Activated CD4-positive, alpha-beta T cell treated with anti-CD3 and anti-CD28 coated beads, Interleukin-2, amount 10 ng/mL, durations not matched to agents 7 days and 5 days (primary cell): ENCODE results near the gene FHIT. TPM values are rescaled to one million over a fixed set of nuclear protein-coding genes. Genes with fewer than 3 reads are reported as not detected.

ENCODE experiments used
- CTCF ChIA-PET: fragments of 350-600 bp; sonication (Branson Sonifier 250); formaldehyde crosslinking; loops from one replicate; lab custom pipeline; 2021; ENCODE audit warnings: antibody characterized with exemption; lab: Charles Lee
- POLR2A ChIA-PET: fragments of 350-600 bp; sonication (Branson Sonifier 250); formaldehyde crosslinking; loops from one replicate; lab custom pipeline; 2021; ENCODE audit warnings: antibody characterized with exemption; lab: Charles Lee
- DNase-seq: peaks from one replicate; pipeline ENCODE4 v3.0.0-alpha.2; 2020
- H3K27ac Mint-ChIP-seq: one replicate; pipeline ENCODE4 v1.8.0; 2021; ENCODE audit warnings: mild to moderate bottlenecking, moderate library complexity, mixed read lengths
- H3K27me3 Mint-ChIP-seq: one replicate; pipeline ENCODE4 v1.8.0; 2021; ENCODE audit warnings: mixed read lengths
- H3K36me3 Mint-ChIP-seq: one replicate; pipeline ENCODE4 v1.8.0; 2021; ENCODE audit warnings: low read depth, mixed read lengths
- H3K4me1 Mint-ChIP-seq: one replicate; pipeline ENCODE4 v1.8.0; 2021; ENCODE audit warnings: mixed read lengths
- H3K4me3 Mint-ChIP-seq: one replicate; pipeline ENCODE4 v1.8.0; 2021; ENCODE audit warnings: mild to moderate bottlenecking, moderate library complexity, mixed read lengths
- H3K9me3 Mint-ChIP-seq: one replicate; pipeline ENCODE4 v1.8.0; 2021; ENCODE audit warnings: mixed read lengths
- total RNA-seq, 2 experiments: library from RNA; stranded (reverse); gene quantifications; one replicate each; pipeline ENCODE4 v1.2.3, GENCODE V29; 2021

The FHIT gene
- total RNA-seq, 2 experiments from 2014 or later = 39.4 to 41.2 TPM

- Mint-ChIP-seq H3K4me3 (no peak overlapping the region), H3K36me3 (no peaks in the 10 kb centered on the region), H3K27ac (no peak overlapping the region), H3K4me1 (no peaks in the 10 kb centered on the region), H3K27me3 (no peaks in the 10 kb centered on the region), H3K9me3 (peaks cover 3% of the 10 kb centered on the region)
- ChIA-PET CTCF (no interaction called here), POLR2A (no interaction called here)
- no peak for DNase-seq
Measured at GRCh38 chr3:60393946-60394345, 857.3 kb downstream of the FHIT start.

GRCh38 chr3:60392501-60392900, 858.8 kb downstream of the FHIT start:
- ChIA-PET CTCF (no interaction called here), POLR2A (no interaction called here)
- no peaks in the 10 kb centered on the region for H3K4me1 Mint-ChIP-seq
- no peak overlapping the region for H3K4me3 Mint-ChIP-seq
- DNase-seq = no peak
- H3K9me3 Mint-ChIP-seq = no peaks in the 10 kb centered on the region
- H3K27me3 Mint-ChIP-seq = no peaks in the 10 kb centered on the region
- H3K36me3 Mint-ChIP-seq = no peaks in the 10 kb centered on the region
- no peak overlapping the region for H3K27ac Mint-ChIP-seq

- POLR2A ChIA-PET = no interaction called here
- no peak overlapping the region for H3K27ac Mint-ChIP-seq
- no peak overlapping the region for H3K4me3 Mint-ChIP-seq
- H3K4me1 Mint-ChIP-seq = no peaks in the 10 kb centered on the region
- CTCF ChIA-PET = interaction anchor here (0.5 to 1.2 kb wide), 3 partner anchors 40 to 921 kb away, joined by 3 read pairs; no protein-coding TSS in a partner anchor
- H3K27me3 Mint-ChIP-seq = no peaks in the 10 kb centered on the region
- DNase-seq = no peak
- H3K9me3 Mint-ChIP-seq = no peaks in the 10 kb centered on the region
- H3K36me3 Mint-ChIP-seq = no peaks in the 10 kb centered on the region
Measured at GRCh38 chr3:60391292-60391691, 860.0 kb downstream of the FHIT start.

- no peak overlapping the region for H3K27ac Mint-ChIP-seq
Measured at GRCh38 chr3:60388731-60389130, 862.5 kb downstream of the FHIT start.

GRCh38 chr3:60386306-60386705, 864.9 kb downstream of the FHIT start:
- DNase-seq = no peak
- POLR2A ChIA-PET = no interaction called here
- no peak overlapping the region for H3K27ac Mint-ChIP-seq
- H3K9me3 Mint-ChIP-seq = no peaks in the 10 kb centered on the region
- CTCF ChIA-PET = no interaction called here
- no peaks in the 10 kb centered on the region for H3K27me3 Mint-ChIP-seq
- H3K4me1 Mint-ChIP-seq = no peaks in the 10 kb centered on the region
- no peak overlapping the region for H3K4me3 Mint-ChIP-seq
- no peaks in the 10 kb centered on the region for H3K36me3 Mint-ChIP-seq

More at GRCh38 chr3:60388731-60389130, 862.5 kb downstream of the FHIT start:
- DNase-seq = no peak
- no peaks in the 10 kb centered on the region for H3K9me3 Mint-ChIP-seq
- H3K4me3 Mint-ChIP-seq = no peak overlapping the region
- CTCF ChIA-PET = no interaction called here
- no peaks in the 10 kb centered on the region for H3K36me3 Mint-ChIP-seq
- no peaks in the 10 kb centered on the region for H3K4me1 Mint-ChIP-seq
- no peaks in the 10 kb centered on the region for H3K27me3 Mint-ChIP-seq
- POLR2A ChIA-PET = no interaction called here

GRCh38 chr3:60384341-60384740, 866.9 kb downstream of the FHIT start:
- Mint-ChIP-seq H3K36me3 (no peaks in the 10 kb centered on the region), H3K4me1 (no peaks in the 10 kb centered on the region), H3K4me3 (no peak overlapping the region), H3K27me3 (no peaks in the 10 kb centered on the region), H3K9me3 (no peaks in the 10 kb centered on the region), H3K27ac (no peak overlapping the region)
- ChIA-PET CTCF (no interaction called here), POLR2A (no interaction called here)
- DNase-seq = no peak

GRCh38 chr3:60383345-60383744, 867.9 kb downstream of the FHIT start:
- DNase-seq = no peak
- no peak overlapping the region for H3K27ac Mint-ChIP-seq
- H3K4me3 Mint-ChIP-seq = no peak overlapping the region
- no peaks in the 10 kb centered on the region for H3K36me3 Mint-ChIP-seq
- POLR2A ChIA-PET = no interaction called here
- H3K27me3 Mint-ChIP-seq = no peaks in the 10 kb centered on the region
- no peaks in the 10 kb centered on the region for H3K9me3 Mint-ChIP-seq
- CTCF ChIA-PET = no interaction called here
- no peaks in the 10 kb centered on the region for H3K4me1 Mint-ChIP-seq

- peaks cover 6% of the 10 kb centered on the region for H3K4me1 Mint-ChIP-seq
- H3K27me3 Mint-ChIP-seq = no peaks in the 10 kb centered on the region
- no peak for DNase-seq
- peaks cover 9% of the 10 kb centered on the region for H3K9me3 Mint-ChIP-seq
- H3K4me3 Mint-ChIP-seq = no peak overlapping the region
- ChIA-PET POLR2A (no interaction called here), CTCF (no interaction called here)
- H3K27ac Mint-ChIP-seq = no peak overlapping the region
- H3K36me3 Mint-ChIP-seq = no peaks in the 10 kb centered on the region
Measured at GRCh38 chr3:60366486-60366885, 884.8 kb downstream of the FHIT start.

- H3K4me1 Mint-ChIP-seq = peaks cover 6% of the 10 kb centered on the region
- POLR2A ChIA-PET = no interaction called here
- no peak overlapping the region for H3K4me3 Mint-ChIP-seq
- no peak for DNase-seq
- H3K9me3 Mint-ChIP-seq = peaks cover 4% of the 10 kb centered on the region
- CTCF ChIA-PET = no interaction called here
- no peaks in the 10 kb centered on the region for H3K27me3 Mint-ChIP-seq
- H3K27ac Mint-ChIP-seq = no peak overlapping the region
- no peaks in the 10 kb centered on the region for H3K36me3 Mint-ChIP-seq
Measured at GRCh38 chr3:60365360-60365759, 885.9 kb downstream of the FHIT start.

GRCh38 chr3:60364475-60364874, 886.8 kb downstream of the FHIT start:
- no peaks in the 10 kb centered on the region for H3K27me3 Mint-ChIP-seq
- no peak overlapping the region for H3K27ac Mint-ChIP-seq
- peaks cover 6% of the 10 kb centered on the region for H3K4me1 Mint-ChIP-seq
- H3K9me3 Mint-ChIP-seq = peaks cover 4% of the 10 kb centered on the region
- ChIA-PET CTCF (no interaction called here), POLR2A (no interaction called here)
- DNase-seq = no peak
- no peak overlapping the region for H3K4me3 Mint-ChIP-seq
- H3K36me3 Mint-ChIP-seq = no peaks in the 10 kb centered on the region

- peaks cover 6% of the 10 kb centered on the region for H3K4me1 Mint-ChIP-seq
- H3K4me3 Mint-ChIP-seq = no peak overlapping the region
- CTCF ChIA-PET = interaction anchor here (0.6 kb wide), 1 partner anchor 327 kb away, joined by 6 read pairs; no protein-coding TSS in a partner anchor
- POLR2A ChIA-PET = no interaction called here
- no peaks in the 10 kb centered on the region for H3K27me3 Mint-ChIP-seq
- no peak overlapping the region for H3K27ac Mint-ChIP-seq
- H3K36me3 Mint-ChIP-seq = peaks cover 1% of the 10 kb centered on the region
- peaks cover 5% of the 10 kb centered on the region for H3K9me3 Mint-ChIP-seq
- DNase-seq = no peak
Measured at GRCh38 chr3:60363817-60364216, 887.4 kb downstream of the FHIT start.

- peaks cover 2% of the 10 kb centered on the region for H3K36me3 Mint-ChIP-seq
- H3K4me3 Mint-ChIP-seq = no peak overlapping the region
- no peaks in the 10 kb centered on the region for H3K27me3 Mint-ChIP-seq
- no peaks in the 10 kb centered on the region for H3K4me1 Mint-ChIP-seq
- peaks cover 12% of the 10 kb centered on the region for H3K9me3 Mint-ChIP-seq
- H3K27ac Mint-ChIP-seq = no peak overlapping the region
- ChIA-PET CTCF (interaction anchor here (0.7 kb wide), 1 partner anchor 1217 kb away, joined by 4 read pairs; no protein-coding TSS in a partner anchor), POLR2A (no interaction called here)
- DNase-seq = no peak
Measured at GRCh38 chr3:60355825-60356224, 895.4 kb downstream of the FHIT start.

- Mint-ChIP-seq H3K4me3 (no peak overlapping the region), H3K27ac (no peak overlapping the region), H3K4me1 (no peaks in the 10 kb centered on the region), H3K36me3 (no peaks in the 10 kb centered on the region), H3K27me3 (no peaks in the 10 kb centered on the region), H3K9me3 (peaks cover 7% of the 10 kb centered on the region)
- ChIA-PET CTCF (no interaction called here), POLR2A (no interaction called here)
- DNase-seq = no peak
Measured at GRCh38 chr3:60351481-60351880, 899.8 kb downstream of the FHIT start.

GRCh38 chr3:60344340-60344739, 906.9 kb downstream of the FHIT start:
- no peaks in the 10 kb centered on the region for H3K36me3 Mint-ChIP-seq
- no peaks in the 10 kb centered on the region for H3K27me3 Mint-ChIP-seq
- POLR2A ChIA-PET = no interaction called here
- H3K4me1 Mint-ChIP-seq = no peaks in the 10 kb centered on the region
- no peak for DNase-seq
- CTCF ChIA-PET = interaction anchor here (1.1 kb wide), 1 partner anchor 26 kb away, joined by 3 read pairs; no protein-coding TSS in a partner anchor
- no peak overlapping the region for H3K27ac Mint-ChIP-seq
- H3K9me3 Mint-ChIP-seq = peaks cover 5% of the 10 kb centered on the region
- no peak overlapping the region for H3K4me3 Mint-ChIP-seq
